ENCODE data around the gene SMAP2.
A peak's percentile ranks its signal among the peaks of the same experiment; 100 is the strongest.
"Not testable (repeated sequence)": the region's sequence is repeated elsewhere in the genome, so short reads cannot be mapped to it uniquely, and the experiment has no call there.

The SMAP2 gene

GRCh38 chr1:40372658-40373322 lies 737 bp upstream of the SMAP2 start:
- DNase-seq, result no peak

GRCh38 chr1:40377512-40377911 lies 4.0 kb downstream of the SMAP2 start:
- no peak for DNase-seq

DNA sequence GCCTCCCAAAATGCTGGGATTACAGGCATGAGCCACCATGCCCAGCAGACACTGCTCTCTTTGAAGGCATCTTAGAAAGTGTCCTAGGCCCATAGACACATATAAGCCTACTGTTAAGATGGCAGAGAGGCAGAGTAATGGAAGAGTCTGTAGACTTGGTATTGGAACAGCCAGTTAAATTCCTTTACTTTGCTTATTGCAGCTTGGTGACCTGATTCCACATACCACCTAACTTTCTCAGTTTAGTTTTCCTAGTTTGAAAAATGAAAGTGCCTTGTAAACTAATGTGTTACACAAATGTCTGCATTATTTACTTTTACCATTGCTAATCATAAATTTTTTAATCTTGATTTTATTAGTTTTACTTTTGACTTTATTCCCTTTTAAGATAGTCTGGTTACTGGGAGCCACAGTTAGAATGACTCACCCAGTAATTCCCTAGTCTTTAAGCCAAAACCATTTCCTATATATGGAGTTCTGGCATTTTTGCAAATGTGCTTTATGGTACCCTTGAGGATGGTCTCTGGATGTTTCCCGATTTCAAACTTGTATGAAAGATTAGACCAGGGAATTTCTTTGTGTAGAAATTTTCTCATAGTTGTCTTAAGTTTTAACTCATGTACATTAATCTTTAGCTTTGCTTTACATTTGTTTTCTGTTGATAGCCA lies 6.4 kb downstream of the SMAP2 start:
- no peak for DNase-seq

DNA sequence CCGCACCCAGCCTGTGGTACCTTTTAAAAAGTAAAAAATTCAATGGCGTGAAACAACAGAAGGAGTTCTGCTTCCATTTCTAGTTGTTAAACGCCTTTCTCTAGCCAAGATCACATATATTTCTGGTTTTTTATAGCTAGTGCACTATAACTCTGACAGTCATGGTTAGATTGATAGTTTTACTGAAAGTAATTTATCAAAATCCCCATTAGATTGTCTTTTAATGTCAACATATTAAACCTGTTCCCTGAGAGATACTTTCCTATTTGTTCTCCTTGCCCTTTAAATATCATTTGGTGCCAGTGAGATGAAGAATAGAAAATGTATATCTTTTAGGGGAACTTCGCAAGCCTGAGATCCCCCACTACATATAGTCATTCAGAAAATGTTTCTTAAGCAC lies 7.3 kb downstream of the SMAP2 start:
- DNase-seq, result no peak

DNA sequence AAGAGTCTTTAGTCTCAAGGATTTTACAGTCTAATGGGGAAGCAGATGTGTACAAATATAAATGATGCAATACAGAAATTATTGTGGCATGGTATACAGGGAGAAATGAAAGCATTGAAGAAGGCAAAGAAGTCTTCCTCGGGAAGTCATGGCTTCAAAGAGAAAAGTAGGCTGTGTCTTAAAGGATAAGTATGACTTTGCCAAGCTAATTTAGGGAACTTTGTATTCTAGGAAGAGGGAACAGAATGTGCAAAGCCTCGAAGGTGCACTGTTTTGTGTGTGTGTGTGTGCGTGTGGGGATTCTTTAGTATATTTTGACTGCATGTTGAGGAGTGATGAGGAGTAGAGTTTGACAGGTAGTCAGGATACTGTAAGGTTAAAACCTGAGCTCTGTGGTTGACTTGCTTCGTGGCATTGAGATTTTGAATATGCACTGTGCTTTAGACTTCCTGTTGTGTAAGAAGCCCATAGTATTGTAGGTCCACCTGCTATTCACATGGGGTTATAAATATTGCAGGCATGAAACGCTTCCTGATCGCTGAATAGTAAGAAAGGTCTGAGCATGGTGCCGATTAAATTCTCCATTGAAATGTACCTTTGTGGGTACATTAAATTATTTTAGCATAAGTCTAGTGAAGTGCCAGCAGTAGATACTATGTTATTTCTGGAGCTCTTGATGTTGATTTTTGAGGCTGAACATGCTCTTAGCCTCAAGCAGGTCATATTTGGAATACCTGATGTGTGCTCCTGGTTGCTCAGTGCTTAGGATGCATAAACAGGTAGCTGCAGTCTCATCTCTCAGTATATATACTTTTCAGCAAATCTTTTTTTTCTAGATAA lies 8.0 kb downstream of the SMAP2 start:
- DNase-seq, result peak; percentile 67

DNA sequence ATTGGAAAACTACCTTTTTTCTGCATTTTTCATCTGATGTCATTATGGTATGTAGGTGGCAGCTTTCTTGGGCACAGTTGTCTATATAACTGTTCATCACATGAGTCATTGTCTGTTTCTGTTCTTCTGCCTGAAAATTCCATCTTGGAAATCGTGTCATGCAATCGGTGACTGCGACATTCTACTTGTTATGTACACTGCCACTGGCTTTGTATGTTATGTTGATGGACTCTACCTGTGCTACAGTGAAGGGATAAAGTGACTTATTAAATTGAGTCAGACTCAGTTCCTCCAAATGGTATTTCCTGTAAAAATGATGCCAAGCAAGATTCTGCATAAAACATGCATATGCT lies 8.6 kb downstream of the SMAP2 start:
- DNase-seq, result no peak

DNA sequence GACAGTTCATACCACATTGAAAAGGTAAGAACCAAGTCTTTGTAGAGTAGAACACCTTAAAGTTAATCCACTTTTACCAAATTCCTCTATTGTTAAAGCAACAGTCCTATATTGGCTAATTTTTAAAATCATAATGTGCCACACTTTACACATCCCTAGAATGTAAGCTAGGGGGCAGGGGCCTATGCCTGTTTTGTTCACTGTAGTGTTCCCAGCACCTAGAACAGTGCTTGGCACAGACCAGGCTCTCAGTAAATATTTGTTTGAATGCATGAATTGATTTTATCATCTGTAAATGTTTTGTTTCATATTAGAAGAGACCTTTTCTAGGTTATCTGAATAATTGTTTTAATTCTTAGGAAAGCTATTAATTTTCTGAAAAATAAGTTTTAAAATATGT lies 9.1 kb downstream of the SMAP2 start:
- no peak for DNase-seq

DNA sequence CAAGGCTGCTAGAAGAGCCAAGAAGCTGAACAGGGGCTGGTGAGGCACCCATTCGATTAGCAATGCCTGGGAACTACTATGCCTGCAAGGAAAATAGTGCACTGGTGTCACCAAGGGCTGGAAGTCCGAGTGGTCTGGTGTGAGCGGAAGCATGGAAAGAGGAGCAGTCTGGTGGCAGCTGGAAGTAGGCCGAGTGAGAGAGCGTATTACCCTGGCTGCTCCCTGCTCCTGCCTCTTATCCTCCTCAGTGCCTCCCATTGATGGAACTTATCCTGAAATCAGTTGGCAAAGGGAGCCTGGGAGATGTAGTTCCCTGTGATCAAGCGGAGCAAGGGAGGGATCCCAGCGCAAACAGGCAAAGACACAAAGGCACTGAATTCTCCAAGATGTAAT lies 9.6 kb downstream of the SMAP2 start:
- DNase-seq, result no peak

DNA sequence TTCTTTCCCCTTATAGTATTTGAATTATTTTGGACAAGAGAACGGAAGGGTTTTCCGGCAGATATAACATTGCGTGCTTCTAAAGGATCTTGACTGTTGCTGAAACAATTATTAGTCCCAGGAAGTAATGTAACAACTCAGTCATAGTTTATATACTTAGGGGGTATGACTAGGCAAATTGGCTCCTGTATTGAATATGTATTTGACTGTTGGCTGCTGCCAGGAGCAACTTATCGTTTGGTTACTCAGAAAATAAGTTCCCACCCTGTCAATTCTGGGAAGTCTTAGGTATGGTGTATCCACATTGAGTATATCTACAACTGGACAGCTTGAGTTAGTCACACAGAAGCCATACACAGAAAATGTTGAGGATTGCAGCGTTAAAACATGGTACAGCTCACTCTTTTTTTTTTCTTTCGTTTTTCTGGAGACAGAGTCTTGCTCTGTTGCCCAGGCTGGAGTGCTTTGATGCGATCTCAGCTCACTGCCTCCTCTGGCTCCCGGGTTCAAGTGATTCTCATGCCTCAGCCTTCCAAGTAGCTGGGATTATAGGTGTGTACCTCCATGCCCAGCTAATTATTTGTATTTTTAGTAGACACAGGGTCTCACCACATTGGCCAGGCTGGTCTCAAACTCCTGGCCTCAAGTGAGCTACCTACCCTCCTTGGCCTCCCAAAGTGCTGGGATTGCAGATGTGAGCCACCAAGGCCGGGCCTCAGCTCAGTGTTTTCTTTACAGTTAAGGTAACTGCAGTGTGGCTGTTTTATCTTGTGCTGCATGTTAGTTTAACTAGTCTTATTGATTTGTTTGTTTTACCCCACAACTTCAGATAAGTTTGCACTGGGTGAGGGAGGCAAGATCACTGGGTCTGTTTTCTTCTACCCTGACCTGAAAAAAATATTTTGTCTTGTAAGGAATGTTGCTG lies 10.2 kb downstream of the SMAP2 start:
- no peak for DNase-seq

- DNase-seq, result no peak
Measured at GRCh38 chr1:40384413-40384762, 10.9 kb downstream of the SMAP2 start.

DNA sequence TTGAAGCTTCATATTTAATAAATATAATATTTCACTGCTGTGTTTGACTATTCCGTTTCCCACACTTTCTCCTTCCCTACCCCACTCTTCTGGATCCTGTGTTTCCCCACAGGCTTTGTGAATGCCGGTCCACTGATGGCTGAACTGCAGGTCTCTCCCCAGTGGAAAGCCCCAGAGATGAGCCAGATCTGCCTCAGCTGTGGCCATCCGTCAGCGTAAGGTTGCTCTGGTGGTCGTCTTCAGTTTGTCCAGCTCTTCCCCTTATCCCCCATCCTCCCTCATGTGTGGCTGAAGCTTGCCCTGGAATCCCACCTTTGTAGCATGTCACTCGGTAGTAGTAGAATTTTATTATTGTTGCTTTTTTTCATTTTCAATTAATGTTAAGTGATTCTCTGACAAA lies 11.4 kb downstream of the SMAP2 start:
- no peak for DNase-seq

DNA sequence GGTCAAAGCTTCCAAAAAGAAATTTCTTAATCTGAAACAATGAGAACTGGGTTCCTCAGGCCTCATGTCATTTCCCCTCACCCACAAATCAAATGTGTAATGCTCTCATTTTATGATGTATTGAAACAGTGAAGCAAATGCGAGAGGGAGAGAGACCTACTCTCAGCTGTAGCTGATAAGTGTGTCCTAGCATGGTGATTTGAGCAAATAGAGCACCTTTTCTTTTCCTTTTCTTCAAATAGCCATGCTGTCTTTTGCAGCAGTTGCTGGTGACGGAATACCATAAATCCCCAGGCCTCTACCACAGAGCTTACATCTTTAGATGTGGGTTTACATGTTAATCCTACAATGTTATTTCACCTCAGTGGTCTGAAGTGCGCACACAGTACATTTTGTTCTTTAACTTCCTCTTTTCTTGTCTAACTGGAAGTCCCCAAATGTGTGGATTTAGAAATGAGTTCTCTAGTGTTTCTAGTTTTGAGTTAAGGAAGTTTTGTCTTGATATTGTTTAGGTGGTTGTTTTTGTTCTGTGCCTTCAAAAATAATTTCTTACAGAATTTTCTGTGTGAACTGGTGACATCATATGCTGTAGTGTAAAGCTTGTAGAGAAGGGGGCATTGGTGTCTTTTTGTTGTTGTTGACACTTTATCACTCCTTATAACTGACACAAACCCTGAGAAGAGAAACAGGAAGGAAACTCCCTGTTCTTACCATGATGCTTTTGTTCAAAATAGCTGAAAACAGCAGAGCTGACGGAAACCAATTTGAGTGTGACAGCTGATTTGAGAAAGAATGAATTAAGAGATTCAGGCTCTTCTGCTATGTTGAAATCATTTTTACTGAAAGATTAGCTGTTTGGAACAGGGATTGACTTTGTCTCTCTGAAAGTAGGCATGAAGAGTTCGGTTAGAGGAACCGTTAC lies 12.2 kb downstream of the SMAP2 start:
- peak; percentile 90 for DNase-seq

GRCh38 chr1:40386359-40386723 lies 12.8 kb downstream of the SMAP2 start:
- no peak for DNase-seq

DNA sequence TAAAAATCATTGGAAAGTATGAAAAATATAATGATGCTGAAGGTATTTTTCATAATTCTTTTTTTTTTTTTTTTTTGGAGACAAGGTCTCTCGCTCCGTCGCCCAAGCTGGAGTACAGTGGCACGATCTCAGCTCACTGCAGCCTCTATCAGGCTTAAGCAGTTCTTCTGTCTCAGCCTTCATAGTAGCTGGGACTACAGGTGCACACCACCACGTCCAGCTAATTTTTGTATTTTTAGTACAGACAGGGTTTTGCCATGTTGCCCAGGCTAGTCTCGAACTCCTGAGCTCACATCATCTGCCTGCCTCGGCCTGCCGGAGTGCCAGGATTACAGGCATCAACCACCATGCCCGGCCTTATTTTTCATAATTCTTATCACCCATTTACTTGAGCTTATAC lies 13.3 kb downstream of the SMAP2 start:
- no peak for DNase-seq

- DNase-seq, result not testable (repeated sequence)
Measured at GRCh38 chr1:40387381-40388306, 14.1 kb downstream of the SMAP2 start.

- peak; percentile 73 for DNase-seq
Measured at GRCh38 chr1:40388456-40389321, 15.2 kb downstream of the SMAP2 start.

DNA sequence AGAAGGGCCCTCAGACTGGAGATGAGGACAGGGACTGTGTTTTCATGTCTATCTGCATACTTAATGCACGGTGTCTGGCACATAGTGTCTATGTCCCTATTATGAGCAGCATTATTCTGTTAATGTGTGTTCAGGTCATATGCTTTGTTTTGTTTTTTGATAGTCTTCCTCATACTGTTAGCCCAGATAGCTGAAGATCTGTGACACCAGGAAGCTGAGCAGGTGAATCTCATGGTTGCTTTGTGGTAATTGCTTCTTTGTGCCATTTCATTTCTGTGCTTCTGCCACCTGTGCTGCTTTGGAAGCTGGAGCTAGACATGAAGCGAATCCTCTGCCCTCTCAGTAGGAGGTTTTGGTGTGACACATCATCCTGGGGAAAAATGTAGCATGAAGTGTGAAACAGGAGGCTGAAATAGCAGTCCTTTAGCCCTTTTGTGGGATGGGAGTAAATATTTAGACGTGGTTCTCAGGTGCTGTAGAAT lies 15.8 kb downstream of the SMAP2 start:
- DNase-seq, result peak; percentile 47

DNA sequence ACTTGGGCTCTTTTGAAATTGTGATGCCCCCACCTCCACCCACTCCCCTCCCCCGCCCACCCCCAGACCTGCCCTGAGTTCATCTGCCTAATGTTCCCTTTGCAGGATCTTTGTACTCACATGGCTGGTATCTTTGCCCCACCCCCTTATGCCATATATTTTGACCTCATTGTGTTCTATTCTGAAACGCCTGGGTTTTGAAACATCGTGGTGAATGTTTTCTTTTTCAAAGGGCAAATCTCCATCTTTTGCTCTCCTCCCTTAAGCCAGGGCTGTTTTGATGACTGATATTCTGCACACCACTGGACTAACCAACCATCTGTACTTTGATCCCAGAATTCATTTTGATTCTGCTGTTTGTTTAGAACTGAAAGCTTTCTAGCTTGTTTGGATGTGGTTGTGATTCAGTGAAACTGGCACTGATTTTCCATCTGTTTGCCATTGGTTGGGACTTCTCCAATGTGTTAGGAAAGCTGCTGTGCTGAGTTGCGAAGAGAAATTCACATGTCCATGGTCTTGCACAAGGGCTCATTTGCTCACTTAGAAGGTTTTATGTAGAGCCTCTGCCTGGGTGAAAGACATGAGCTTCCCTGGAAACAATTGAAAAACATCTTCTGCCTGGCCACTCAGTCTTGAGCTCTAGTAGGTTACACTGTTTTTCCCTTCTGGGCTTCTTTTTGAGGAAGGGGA lies 16.5 kb downstream of the SMAP2 start:
- DNase-seq, result peak; percentile 48

DNA sequence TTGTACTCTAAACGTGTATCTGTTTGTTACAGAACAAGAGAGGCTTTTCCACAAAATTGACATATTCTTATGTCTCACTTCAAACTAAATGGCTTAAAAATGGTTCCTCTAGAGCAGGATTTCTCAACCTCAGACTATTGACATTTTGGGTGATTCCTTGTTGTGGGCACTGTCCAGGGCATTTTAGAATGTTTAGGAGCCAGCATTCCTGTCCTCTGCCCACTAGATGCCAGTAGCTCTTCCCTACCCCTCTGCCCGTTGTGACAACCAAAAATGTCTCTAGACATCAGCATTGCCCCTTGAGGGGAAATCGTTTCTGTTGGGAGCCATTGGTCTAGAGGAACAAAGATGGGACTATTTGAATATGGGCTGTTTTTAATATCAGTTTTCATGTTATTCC lies 17.3 kb downstream of the SMAP2 start:
- DNase-seq, result no peak

Measured in CD4-positive, alpha-beta T cell treated with Interleukin-12 subunit alpha and Interleukin-12 subunit beta, for 1 hour (primary cell).